ENCODE data around the gene RYR2. TPM values are rescaled to one million over a fixed set of nuclear protein-coding genes. Genes with fewer than 3 reads are reported as not detected.

The RYR2 gene
- total RNA-seq, 1 donor from 2014 or later: 0.19 TPM

DNA sequence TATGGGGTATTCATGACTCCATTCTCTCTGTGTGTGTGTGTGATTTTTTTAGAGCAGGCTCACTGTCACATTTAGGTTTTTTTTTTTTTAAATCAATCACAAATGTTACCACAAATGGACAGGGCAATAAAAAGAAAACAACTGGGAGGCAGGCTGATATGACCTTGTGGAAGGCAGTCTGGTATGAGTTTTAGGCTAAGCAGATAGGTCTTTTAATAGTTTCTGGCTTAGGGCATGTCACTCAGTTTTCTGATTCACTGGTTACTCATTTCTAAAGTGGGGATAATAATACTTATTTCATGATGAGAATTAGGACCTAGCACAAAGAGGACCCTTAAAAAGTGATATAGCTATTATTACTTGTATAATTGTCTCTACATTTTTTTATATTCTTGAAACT, 278.9 kb downstream of the RYR2 start:
- Mint-ChIP-seq H3K9me3 (ENCODE audit: low read depth) (peaks cover 10% of the 10 kb centered on the region), H3K36me3 (ENCODE audit: insufficient read depth) (no peaks in the 10 kb centered on the region), H3K4me1 (ENCODE audit: low read depth) (no peaks in the 10 kb centered on the region), H3K27me3 (no peaks in the 10 kb centered on the region), H3K4me3 (ENCODE audit: low read depth) (no peak overlapping the region), H3K27ac (no peak overlapping the region)
- DNase-seq (ENCODE audit: low spot score, unreplicated experiment): no peak
- TF ChIP-seq, protein P1, sequence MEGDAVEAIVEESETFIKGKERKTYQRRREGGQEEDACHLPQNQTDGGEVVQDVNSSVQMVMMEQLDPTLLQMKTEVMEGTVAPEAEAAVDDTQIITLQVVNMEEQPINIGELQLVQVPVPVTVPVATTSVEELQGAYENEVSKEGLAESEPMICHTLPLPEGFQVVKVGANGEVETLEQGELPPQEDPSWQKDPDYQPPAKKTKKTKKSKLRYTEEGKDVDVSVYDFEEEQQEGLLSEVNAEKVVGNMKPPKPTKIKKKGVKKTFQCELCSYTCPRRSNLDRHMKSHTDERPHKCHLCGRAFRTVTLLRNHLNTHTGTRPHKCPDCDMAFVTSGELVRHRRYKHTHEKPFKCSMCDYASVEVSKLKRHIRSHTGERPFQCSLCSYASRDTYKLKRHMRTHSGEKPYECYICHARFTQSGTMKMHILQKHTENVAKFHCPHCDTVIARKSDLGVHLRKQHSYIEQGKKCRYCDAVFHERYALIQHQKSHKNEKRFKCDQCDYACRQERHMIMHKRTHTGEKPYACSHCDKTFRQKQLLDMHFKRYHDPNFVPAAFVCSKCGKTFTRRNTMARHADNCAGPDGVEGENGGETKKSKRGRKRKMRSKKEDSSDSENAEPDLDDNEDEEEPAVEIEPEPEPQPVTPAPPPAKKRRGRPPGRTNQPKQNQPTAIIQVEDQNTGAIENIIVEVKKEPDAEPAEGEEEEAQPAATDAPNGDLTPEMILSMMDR (IDR thresholded peaks at IDR 0.05; ENCODE audit: unreplicated experiment): no peak

- DNase-seq (ENCODE audit: low spot score, unreplicated experiment): no peak
- H3K4me3 Mint-ChIP-seq (ENCODE audit: low read depth): no peak overlapping the region
- H3K27me3 Mint-ChIP-seq: no peaks in the 10 kb centered on the region
- no peak overlapping the region for H3K27ac Mint-ChIP-seq
- TF ChIP-seq, protein P1 (IDR thresholded peaks at IDR 0.05; ENCODE audit: unreplicated experiment): no peak
- H3K4me1 Mint-ChIP-seq (ENCODE audit: low read depth): no peaks in the 10 kb centered on the region
- H3K36me3 Mint-ChIP-seq (ENCODE audit: insufficient read depth): no peaks in the 10 kb centered on the region
- H3K9me3 Mint-ChIP-seq (ENCODE audit: low read depth): peaks cover 10% of the 10 kb centered on the region
These were observed 282.2 kb downstream of the RYR2 start for GRCh38 chr1:237324226-237324625.

DNA sequence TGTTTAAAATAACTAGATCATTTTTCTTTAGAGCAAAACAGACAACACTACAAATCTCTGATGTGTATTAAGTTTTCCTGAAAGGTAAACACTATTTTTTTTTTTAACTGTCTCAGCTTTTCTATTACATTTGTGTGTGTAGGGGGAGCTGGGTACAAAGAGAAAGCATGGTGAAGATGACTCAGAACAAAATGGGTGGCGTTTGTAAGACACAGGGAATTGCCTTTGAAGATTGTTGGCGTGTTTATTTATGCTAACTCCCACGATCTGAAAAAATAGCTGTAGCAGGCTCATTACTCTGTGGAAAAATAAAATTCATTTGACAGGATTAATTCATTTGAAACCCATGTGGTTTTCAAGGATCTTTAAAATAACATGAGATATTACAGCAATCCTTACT, 285.1 kb downstream of the RYR2 start:
- peaks cover 10% of the 10 kb centered on the region for H3K9me3 Mint-ChIP-seq (ENCODE audit: low read depth)
- H3K27ac Mint-ChIP-seq: no peak overlapping the region
- no peak overlapping the region for H3K4me3 Mint-ChIP-seq (ENCODE audit: low read depth)
- no peaks in the 10 kb centered on the region for H3K36me3 Mint-ChIP-seq (ENCODE audit: insufficient read depth)
- DNase-seq (ENCODE audit: low spot score, unreplicated experiment): no peak
- H3K27me3 Mint-ChIP-seq: no peaks in the 10 kb centered on the region
- TF ChIP-seq, protein P1 (IDR thresholded peaks at IDR 0.05; ENCODE audit: unreplicated experiment): no peak
- H3K4me1 Mint-ChIP-seq (ENCODE audit: low read depth): no peaks in the 10 kb centered on the region

- DNase-seq (ENCODE audit: low spot score, unreplicated experiment): no peak
- H3K36me3 Mint-ChIP-seq (ENCODE audit: insufficient read depth): no peaks in the 10 kb centered on the region
- H3K4me3 Mint-ChIP-seq (ENCODE audit: low read depth): no peak overlapping the region
- no peaks in the 10 kb centered on the region for H3K4me1 Mint-ChIP-seq (ENCODE audit: low read depth)
- TF ChIP-seq, protein P1 (IDR thresholded peaks at IDR 0.05; ENCODE audit: unreplicated experiment): no peak
- no peaks in the 10 kb centered on the region for H3K27me3 Mint-ChIP-seq
- H3K9me3 Mint-ChIP-seq (ENCODE audit: low read depth): no peaks in the 10 kb centered on the region
- no peak overlapping the region for H3K27ac Mint-ChIP-seq
These were observed 298.9 kb downstream of the RYR2 start for GRCh38 chr1:237340892-237341291.

DNA sequence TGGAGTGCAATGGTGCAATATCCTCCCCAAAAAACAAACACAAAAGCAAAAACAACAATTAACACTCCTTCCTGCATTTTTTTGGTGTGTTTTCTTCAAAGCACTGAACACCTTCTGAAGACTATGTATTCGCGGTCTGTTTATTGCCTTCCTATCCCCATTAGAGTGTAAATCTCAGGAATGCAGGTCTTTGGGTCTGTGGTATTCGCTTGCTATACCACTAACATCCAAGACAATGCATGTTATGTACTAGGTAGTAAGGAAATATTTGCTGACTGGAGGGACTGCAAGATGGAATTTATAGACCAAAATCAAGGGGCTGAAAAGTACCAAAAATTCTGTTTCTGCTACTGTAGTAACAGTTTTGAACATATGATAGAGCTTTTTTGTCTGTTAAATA, 299.4 kb downstream of the RYR2 start:
- Mint-ChIP-seq H3K4me3 (ENCODE audit: low read depth) (no peak overlapping the region), H3K9me3 (ENCODE audit: low read depth) (no peaks in the 10 kb centered on the region), H3K4me1 (ENCODE audit: low read depth) (no peaks in the 10 kb centered on the region), H3K36me3 (ENCODE audit: insufficient read depth) (no peaks in the 10 kb centered on the region), H3K27me3 (no peaks in the 10 kb centered on the region), H3K27ac (no peak overlapping the region)
- DNase-seq (ENCODE audit: low spot score, unreplicated experiment): no peak
- TF ChIP-seq, protein P1 (IDR thresholded peaks at IDR 0.05; ENCODE audit: unreplicated experiment): no peak

Measured in progenitor cell of endocrine pancreas (in vitro differentiated cells).